GM06990 (cell line): ENCODE results near the gene SPSB1.
A peak's percentile ranks its signal among the peaks of the same experiment; 100 is the strongest.

Experiments
- DNase-seq: peaks from one replicate; pipeline ENCODE4 v3.0.0-alpha.2; 2011; ENCODE audit not compliant: insufficient read length; ENCODE audit errors: extremely low read depth
- H3K27me3 ChIP-seq: replicated peaks from 2 replicates; pipeline ENCODE4 v1.6.0; 2011; ENCODE audit warnings: low read length; ENCODE audit not compliant: control insufficient read depth, insufficient read depth
- H3K36me3 ChIP-seq: 2 replicates; pipeline ENCODE4 v1.5.1; 2011; ENCODE audit warnings: low read length; ENCODE audit not compliant: control insufficient read depth, insufficient read depth
- H3K4me3 ChIP-seq: replicated peaks from 2 replicates; pipeline ENCODE4 v1.5.1; 2011; ENCODE audit warnings: low read depth, mild to moderate bottlenecking, control low read depth, low read length
- CTCF ChIP-seq: IDR thresholded peaks from 2 replicates; pipeline ENCODE4 v1.5.1; 2011; ENCODE audit warnings: low read length, control low read depth, mild to moderate bottlenecking, inconsistent platforms; ENCODE audit not compliant: insufficient read depth, poor library complexity, severe bottlenecking

SPSB1 gene

GRCh38 chr1:9413071-9413876, 120.6 kb downstream of the SPSB1 start:
- H3K4me3 ChIP-seq: peak overlapping the region; percentile 41
- H3K27me3 ChIP-seq: no peaks in the 10 kb centered on the region
- TF ChIP-seq CTCF: no peak
- no peaks in the 10 kb centered on the region for H3K36me3 ChIP-seq
- peak; percentile 87 for DNase-seq

DNA sequence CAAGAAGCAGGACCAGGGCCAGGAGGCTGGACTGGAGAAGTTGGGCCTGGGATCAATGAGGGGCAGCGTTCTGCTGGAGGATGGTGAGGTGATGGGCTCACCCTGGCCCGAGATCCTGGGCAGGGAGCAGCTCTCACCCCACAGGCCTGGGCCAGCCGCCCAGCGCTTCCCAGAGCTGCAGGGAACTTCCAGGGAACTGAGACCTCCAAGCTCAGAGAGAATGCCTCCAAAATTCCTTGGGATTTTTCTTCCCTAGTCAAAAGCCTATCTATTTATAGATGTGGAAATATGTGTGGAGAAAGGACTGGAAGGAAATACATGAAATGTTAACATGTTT, 121.2 kb downstream of the SPSB1 start:
- H3K36me3 ChIP-seq: no peaks in the 10 kb centered on the region
- DNase-seq: no peak
- TF ChIP-seq CTCF: no peak
- H3K27me3 ChIP-seq: no peaks in the 10 kb centered on the region
- H3K4me3 ChIP-seq: no peak overlapping the region

GRCh38 chr1:9416506-9416905, 123.8 kb downstream of the SPSB1 start:
- H3K36me3 ChIP-seq: no peaks in the 10 kb centered on the region
- TF ChIP-seq CTCF: no peak

DNA sequence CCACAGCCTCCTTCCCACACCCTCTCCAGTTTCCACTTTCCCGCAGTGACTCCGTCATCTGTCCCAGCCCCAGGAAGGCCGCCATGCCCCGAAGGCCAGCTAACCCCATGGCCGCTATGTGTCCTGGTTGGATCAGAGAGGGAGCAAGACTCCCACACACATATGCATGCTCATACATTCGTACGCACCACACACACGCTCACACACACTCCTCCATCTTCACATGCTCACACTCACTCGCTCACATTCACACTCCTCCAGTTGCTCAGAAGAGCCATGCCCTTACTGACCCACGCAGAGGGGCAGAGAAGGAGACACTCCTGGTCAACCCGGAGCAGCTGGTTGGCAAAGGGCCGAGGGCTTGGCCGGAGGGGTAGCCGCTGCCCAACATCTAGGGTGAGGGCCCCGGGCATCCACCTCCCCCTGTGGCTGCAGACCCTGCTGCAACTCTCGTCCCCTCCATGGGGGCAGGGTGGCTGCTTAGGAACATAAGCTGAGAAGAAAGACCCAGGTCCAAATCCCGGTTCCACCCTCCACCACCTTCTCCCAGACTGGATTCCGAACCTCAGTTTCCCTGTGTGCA, 124.3 kb downstream of the SPSB1 start:
- DNase-seq: no peak
- no peak for TF ChIP-seq CTCF
- H3K4me3 ChIP-seq: peak overlapping the region; percentile 44
- no peaks in the 10 kb centered on the region for H3K36me3 ChIP-seq
- H3K27me3 ChIP-seq: no peaks in the 10 kb centered on the region

More at GRCh38 chr1:9416506-9416905, 123.8 kb downstream of the SPSB1 start:
- H3K4me3 ChIP-seq: peak overlapping the region; percentile 44
- DNase-seq: peak; percentile 35
- no peaks in the 10 kb centered on the region for H3K27me3 ChIP-seq

DNA sequence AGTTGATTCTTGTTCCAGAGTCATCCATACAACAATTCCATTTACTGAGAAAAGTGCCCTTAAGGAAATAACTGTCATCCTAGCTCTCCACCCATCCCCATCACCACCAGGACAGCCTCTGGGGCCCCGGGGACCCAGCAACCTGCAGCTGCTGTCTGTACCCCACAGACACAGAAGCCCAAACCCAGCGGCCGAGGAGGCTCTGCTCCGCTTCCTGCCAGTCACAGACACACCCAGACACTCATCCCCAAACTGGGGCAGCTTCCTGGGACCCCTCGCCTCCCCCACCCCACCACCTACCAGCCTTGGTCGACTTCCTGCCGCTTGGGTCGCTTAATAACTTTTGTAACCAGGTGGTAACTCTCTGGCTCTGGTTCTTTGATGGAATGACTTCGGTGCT, 125.0 kb downstream of the SPSB1 start:
- no peaks in the 10 kb centered on the region for H3K36me3 ChIP-seq
- peak; percentile 54 for DNase-seq
- TF ChIP-seq CTCF: no peak
- peak overlapping the region; percentile 44 for H3K4me3 ChIP-seq
- H3K27me3 ChIP-seq: no peaks in the 10 kb centered on the region
